IPS-20b (cell line): Measurements from ENCODE around the gene SPATA6.
"Not testable (repeated sequence)": the region's sequence is repeated elsewhere in the genome, so short reads cannot be mapped to it uniquely, and the experiment has no call there.

ENCODE experiments used
- H3K27ac ChIP-seq: one replicate; pipeline ENCODE4 v1.5.1; 2013; ENCODE audit warnings: low read length
- H3K27me3 ChIP-seq: 2 replicates; pipeline ENCODE4 v1.6.1; 2013; ENCODE audit warnings: mild to moderate bottlenecking, low read length, inconsistent platforms; ENCODE audit not compliant: insufficient read depth
- H3K36me3 ChIP-seq: 2 replicates; pipeline ENCODE4 v1.6.1; 2013; ENCODE audit warnings: low read depth, mild to moderate bottlenecking, inconsistent platforms, low read length, moderate library complexity; ENCODE audit not compliant: insufficient read depth
- H3K4me1 ChIP-seq: 2 replicates; pipeline ENCODE4 v1.6.1; 2013; ENCODE audit warnings: mild to moderate bottlenecking, control low read depth, inconsistent platforms, low read length, moderate library complexity; ENCODE audit not compliant: insufficient read depth
- H3K4me3 ChIP-seq: 2 replicates; pipeline ENCODE4 v1.5.1; 2013; ENCODE audit warnings: mild to moderate bottlenecking, low read length, inconsistent platforms
- H3K9ac ChIP-seq: 2 replicates; pipeline ENCODE4 v1.6.1; 2013; ENCODE audit warnings: low read depth, mild to moderate bottlenecking, inconsistent platforms, low read length, moderate library complexity
- H3K9me3 ChIP-seq: 2 replicates; pipeline ENCODE4 v1.6.1; 2013; ENCODE audit warnings: mild to moderate bottlenecking, low read depth, low read length, inconsistent platforms; ENCODE audit not compliant: insufficient read depth

Gene SPATA6

GRCh38 chr1:48333316-48333715 is 138.7 kb downstream of the SPATA6 start:
- Histone ChIP-seq H3K9me3 (peaks cover 4% of the 10 kb centered on the region), H3K9ac (no peak overlapping the region), H3K36me3 (no peaks in the 10 kb centered on the region; the same call in 1 of the 2 replicates), H3K4me3 (no peak overlapping the region), H3K4me1 (no peaks in the 10 kb centered on the region), H3K27me3 (no peaks in the 10 kb centered on the region), H3K27ac (no peak overlapping the region)

GRCh38 chr1:48332115-48332514 is 139.9 kb downstream of the SPATA6 start:
- no peak overlapping the region for H3K4me3 ChIP-seq
- H3K36me3 ChIP-seq = no peaks in the 10 kb centered on the region; the same call in 1 of the 2 replicates
- H3K4me1 ChIP-seq = no peaks in the 10 kb centered on the region
- H3K27me3 ChIP-seq = no peaks in the 10 kb centered on the region
- no peak overlapping the region for H3K27ac ChIP-seq
- peaks cover 4% of the 10 kb centered on the region for H3K9me3 ChIP-seq
- no peak overlapping the region for H3K9ac ChIP-seq

- Histone ChIP-seq H3K36me3 (no peaks in the 10 kb centered on the region; the same call in 1 of the 2 replicates), H3K4me1 (no peaks in the 10 kb centered on the region), H3K9ac (no peak overlapping the region), H3K27me3 (no peaks in the 10 kb centered on the region), H3K9me3 (peaks cover 4% of the 10 kb centered on the region), H3K27ac (no peak overlapping the region), H3K4me3 (no peak overlapping the region)
Observed at GRCh38 chr1:48329905-48330304, 142.1 kb downstream of the SPATA6 start.

DNA sequence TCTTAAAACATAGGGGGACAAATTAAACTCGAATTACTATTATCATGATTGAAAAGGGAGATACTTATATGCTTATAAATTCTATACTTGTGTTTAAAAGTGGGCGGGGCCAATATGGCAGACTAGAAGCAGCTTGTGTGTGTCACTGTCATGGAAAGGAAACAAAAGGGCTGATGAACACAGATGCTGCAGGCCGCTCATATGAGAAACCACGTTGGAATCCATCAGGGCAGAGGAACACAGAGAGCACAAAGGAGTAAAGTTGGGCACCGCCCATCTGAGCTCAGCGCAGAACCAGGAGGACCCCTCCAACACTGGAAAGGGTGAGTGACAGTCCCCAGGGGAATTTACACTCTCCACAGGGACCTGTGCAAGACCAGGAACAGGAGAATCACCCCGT is 142.5 kb downstream of the SPATA6 start:
- H3K9ac ChIP-seq = no peak overlapping the region
- H3K27me3 ChIP-seq = no peaks in the 10 kb centered on the region
- peaks cover 4% of the 10 kb centered on the region for H3K9me3 ChIP-seq
- no peak overlapping the region for H3K27ac ChIP-seq
- H3K36me3 ChIP-seq = no peaks in the 10 kb centered on the region; the same call in 1 of the 2 replicates
- no peaks in the 10 kb centered on the region for H3K4me1 ChIP-seq
- no peak overlapping the region for H3K4me3 ChIP-seq

GRCh38 chr1:48311829-48312228 is 160.2 kb downstream of the SPATA6 start:
- not testable (repeated sequence) for H3K9me3 ChIP-seq, H3K4me1 ChIP-seq, H3K36me3 ChIP-seq, H3K27me3 ChIP-seq, H3K9ac ChIP-seq, H3K27ac ChIP-seq, H3K4me3 ChIP-seq

DNA sequence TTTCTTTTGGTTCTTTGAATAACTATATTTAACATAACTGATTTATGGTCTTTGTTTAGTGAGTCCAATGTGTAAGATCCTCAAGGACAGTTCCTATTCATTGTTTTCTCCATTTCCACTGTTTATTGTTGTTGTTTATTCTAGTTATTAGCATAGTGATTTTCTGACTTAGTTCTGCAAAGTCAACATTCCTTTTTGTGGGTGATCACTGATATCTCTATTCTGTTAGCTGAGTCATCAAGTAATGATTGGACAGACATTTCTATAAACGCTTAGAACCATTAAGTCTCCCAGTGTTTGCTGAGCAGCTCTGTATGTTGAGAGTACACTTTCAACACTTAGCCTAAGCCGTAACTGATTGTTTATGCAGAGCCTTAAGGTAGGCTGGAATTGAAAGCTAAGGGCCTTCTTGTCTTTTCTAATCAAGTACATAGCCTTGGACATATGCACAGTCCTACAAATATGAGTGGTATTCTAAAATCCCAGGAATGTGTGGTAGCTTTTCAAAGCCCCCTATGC is 162.4 kb downstream of the SPATA6 start:
- Histone ChIP-seq H3K4me1 (no peaks in the 10 kb centered on the region), H3K27ac (no peak overlapping the region), H3K4me3 (no peak overlapping the region), H3K9ac (no peak overlapping the region), H3K27me3 (no peaks in the 10 kb centered on the region), H3K9me3 (peaks cover 9% of the 10 kb centered on the region), H3K36me3 (no peaks in the 10 kb centered on the region)

DNA sequence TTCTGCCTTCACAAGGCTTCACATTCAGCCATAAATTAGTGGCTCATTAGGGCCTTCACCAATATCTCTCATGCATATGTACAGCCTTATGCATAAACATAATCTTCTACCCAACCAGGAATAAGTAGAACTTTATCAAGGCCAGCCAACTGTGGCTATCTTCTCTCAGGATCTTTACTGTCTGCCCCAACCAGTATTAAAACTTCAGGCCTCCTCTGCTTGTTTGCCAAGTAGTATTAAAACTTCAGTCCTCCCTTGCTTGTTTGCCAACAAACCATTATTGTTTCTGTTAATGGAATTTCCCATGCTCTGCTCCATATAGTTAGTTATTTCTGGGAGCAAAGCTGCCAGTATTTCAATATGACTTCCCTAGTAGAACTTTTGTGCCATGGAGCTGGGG is 169.4 kb downstream of the SPATA6 start:
- Histone ChIP-seq H3K4me1 (no peaks in the 10 kb centered on the region), H3K27ac (no peak overlapping the region), H3K36me3 (no peaks in the 10 kb centered on the region), H3K4me3 (no peak overlapping the region), H3K9ac (no peak overlapping the region), H3K9me3 (no peaks in the 10 kb centered on the region), H3K27me3 (no peaks in the 10 kb centered on the region)

DNA sequence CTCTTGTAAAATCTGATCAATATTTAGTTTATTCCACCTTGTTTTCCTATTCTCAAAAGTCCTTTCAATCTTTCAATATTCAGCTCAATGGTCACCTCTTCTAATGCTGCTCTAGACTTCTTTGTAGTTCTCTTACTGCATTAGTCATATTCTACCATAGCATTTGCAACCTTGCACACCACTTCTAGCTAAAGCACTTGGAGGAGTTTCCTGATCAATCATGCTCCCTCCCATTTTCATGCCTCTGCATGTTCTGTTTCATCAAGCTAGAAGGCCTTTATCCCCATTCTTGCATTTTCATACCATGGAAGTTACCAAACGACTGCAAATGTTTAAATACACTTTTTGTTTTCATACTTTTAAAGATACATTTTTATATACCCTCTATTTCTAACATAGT is 177.3 kb downstream of the SPATA6 start:
- Histone ChIP-seq H3K4me1 (no peaks in the 10 kb centered on the region), H3K27me3 (no peaks in the 10 kb centered on the region), H3K9ac (no peak overlapping the region), H3K4me3 (no peak overlapping the region), H3K36me3 (no peaks in the 10 kb centered on the region), H3K27ac (no peak overlapping the region), H3K9me3 (no peaks in the 10 kb centered on the region)

- H3K36me3 ChIP-seq, H3K4me3 ChIP-seq, H3K9me3 ChIP-seq, H3K4me1 ChIP-seq, H3K9ac ChIP-seq, H3K27me3 ChIP-seq, H3K27ac ChIP-seq: not testable (repeated sequence)
Observed at GRCh38 chr1:48294094-48294493, 177.9 kb downstream of the SPATA6 start.

- H3K4me1 ChIP-seq = no peaks in the 10 kb centered on the region
- no peak overlapping the region for H3K9ac ChIP-seq
- no peaks in the 10 kb centered on the region for H3K27me3 ChIP-seq
- peaks cover 6% of the 10 kb centered on the region; the same call in 1 of the 2 replicates for H3K9me3 ChIP-seq
- H3K27ac ChIP-seq = no peak overlapping the region
- no peaks in the 10 kb centered on the region for H3K36me3 ChIP-seq
- H3K4me3 ChIP-seq = no peak overlapping the region
Observed at GRCh38 chr1:48292706-48293105, 179.3 kb downstream of the SPATA6 start.

- Histone ChIP-seq H3K4me1 (no peaks in the 10 kb centered on the region), H3K36me3 (no peaks in the 10 kb centered on the region), H3K27me3 (no peaks in the 10 kb centered on the region), H3K27ac (no peak overlapping the region), H3K4me3 (no peak overlapping the region), H3K9ac (no peak overlapping the region), H3K9me3 (peaks cover 6% of the 10 kb centered on the region; the same call in 1 of the 2 replicates)
Observed at GRCh38 chr1:48291421-48291820, 180.6 kb downstream of the SPATA6 start.

- Histone ChIP-seq H3K9ac (no peak overlapping the region), H3K9me3 (peaks cover 6% of the 10 kb centered on the region; the same call in 1 of the 2 replicates), H3K4me1 (no peaks in the 10 kb centered on the region), H3K36me3 (no peaks in the 10 kb centered on the region), H3K27ac (no peak overlapping the region), H3K27me3 (no peaks in the 10 kb centered on the region), H3K4me3 (no peak overlapping the region)
Observed at GRCh38 chr1:48285525-48285924, 186.5 kb downstream of the SPATA6 start.
